ENCODE data around the gene CLEC2D. TPM values are rescaled to one million over a fixed set of nuclear protein-coding genes. Genes with fewer than 3 reads are reported as not detected.

CLEC2D gene
- total RNA-seq, 6 donors from 2014 or later: 7.0 to 34.8 (median 12.2) TPM

GRCh38 chr12:9727813-9728212, 58.3 kb downstream of the CLEC2D start:
- Histone ChIP-seq H3K36me3 (no peaks in the 10 kb centered on the region), H3K9me3 (no peaks in the 10 kb centered on the region), H3K27ac (no peak overlapping the region), H3K4me3 (no peak overlapping the region), H3K4me1 (no peaks in the 10 kb centered on the region), H3K27me3 (no peaks in the 10 kb centered on the region)
- TF ChIP-seq POLR2AphosphoS5 (IDR thresholded peaks at IDR 0.05): no peak
- TF ChIP-seq EP300 (IDR thresholded peaks at IDR 0.05): no peak
- no peak for TF ChIP-seq POLR2A (IDR thresholded peaks at IDR 0.05)
- no peak for TF ChIP-seq CTCF (IDR thresholded peaks at IDR 0.05)
- ATAC-seq (ENCODE audit: low FRiP score in 2 of 2) (no peak), DNase-seq (no peak)
- WGBS, 2 donors: 75 to 86% methylated on average over 1 of the region's 1 CpG

- no peak overlapping the region for H3K27ac ChIP-seq
- H3K36me3 ChIP-seq: no peaks in the 10 kb centered on the region
- no peaks in the 10 kb centered on the region for H3K9me3 ChIP-seq
- H3K4me1 ChIP-seq: no peaks in the 10 kb centered on the region
- ATAC-seq (ENCODE audit: low FRiP score in 2 of 2) (no peak), DNase-seq (no peak)
- H3K27me3 ChIP-seq: no peaks in the 10 kb centered on the region
- H3K4me3 ChIP-seq: no peak overlapping the region
- TF ChIP-seq CTCF (IDR thresholded peaks at IDR 0.05) (no peak), POLR2AphosphoS5 (IDR thresholded peaks at IDR 0.05) (no peak), EP300 (IDR thresholded peaks at IDR 0.05) (no peak), POLR2A (IDR thresholded peaks at IDR 0.05) (no peak)
These were observed 59.6 kb downstream of the CLEC2D start for GRCh38 chr12:9729082-9729481.

GRCh38 chr12:9730011-9730410, 60.5 kb downstream of the CLEC2D start:
- 55 to 73% methylated on average over 3 of the region's 3 CpGs for WGBS, 2 donors
- Histone ChIP-seq H3K36me3 (no peaks in the 10 kb centered on the region), H3K4me3 (no peak overlapping the region), H3K4me1 (no peaks in the 10 kb centered on the region), H3K9me3 (no peaks in the 10 kb centered on the region), H3K27me3 (no peaks in the 10 kb centered on the region), H3K27ac (no peak overlapping the region)
- DNase-seq: no peak
- TF ChIP-seq EP300 (IDR thresholded peaks at IDR 0.05): no peak
- TF ChIP-seq POLR2A (IDR thresholded peaks at IDR 0.05): no peak
- TF ChIP-seq CTCF (IDR thresholded peaks at IDR 0.05): no peak
- TF ChIP-seq POLR2AphosphoS5 (IDR thresholded peaks at IDR 0.05): no peak
- no peak for ATAC-seq (ENCODE audit: low FRiP score in 2 of 2)

- H3K4me1 ChIP-seq: no peaks in the 10 kb centered on the region
- H3K4me3 ChIP-seq: no peak overlapping the region
- H3K36me3 ChIP-seq: no peaks in the 10 kb centered on the region
- no peaks in the 10 kb centered on the region for H3K27me3 ChIP-seq
- DNase-seq (no peak), ATAC-seq (ENCODE audit: low FRiP score in 2 of 2) (no peak)
- H3K27ac ChIP-seq: no peak overlapping the region
- H3K9me3 ChIP-seq: no peaks in the 10 kb centered on the region
- TF ChIP-seq POLR2A (IDR thresholded peaks at IDR 0.05) (no peak), EP300 (IDR thresholded peaks at IDR 0.05) (no peak), POLR2AphosphoS5 (IDR thresholded peaks at IDR 0.05) (no peak), CTCF (IDR thresholded peaks at IDR 0.05) (no peak)
- 78 to 84% methylated on average over 6 of the region's 6 CpGs for WGBS, 2 donors
These were observed 61.1 kb downstream of the CLEC2D start for GRCh38 chr12:9730591-9730990.

- WGBS, 2 donors: 71 to 74% methylated on average over 6 of the region's 6 CpGs
These were observed 61.9 kb downstream of the CLEC2D start for GRCh38 chr12:9731393-9731792.

More at GRCh38 chr12:9731393-9731792, 61.9 kb downstream of the CLEC2D start:
- H3K36me3 ChIP-seq: no peaks in the 10 kb centered on the region
- no peaks in the 10 kb centered on the region for H3K4me1 ChIP-seq
- H3K9me3 ChIP-seq: no peaks in the 10 kb centered on the region
- no peak overlapping the region for H3K4me3 ChIP-seq
- DNase-seq (no peak), ATAC-seq (ENCODE audit: low FRiP score in 2 of 2) (no peak)
- H3K27ac ChIP-seq: peak overlapping the region in 1 of 4 donors; percentile 13
- no peaks in the 10 kb centered on the region for H3K27me3 ChIP-seq
- TF ChIP-seq POLR2AphosphoS5 (IDR thresholded peaks at IDR 0.05) (no peak), CTCF (IDR thresholded peaks at IDR 0.05) (no peak), POLR2A (IDR thresholded peaks at IDR 0.05) (no peak), EP300 (IDR thresholded peaks at IDR 0.05) (no peak)
